COLO829 (cell line): Measurements from ENCODE around the gene RASL10A.

Source experiments
- DNase-seq: peaks from one replicate; pipeline ENCODE4 v3.0.0; 2012; ENCODE audit warnings: low spot score

RASL10A gene

DNA sequence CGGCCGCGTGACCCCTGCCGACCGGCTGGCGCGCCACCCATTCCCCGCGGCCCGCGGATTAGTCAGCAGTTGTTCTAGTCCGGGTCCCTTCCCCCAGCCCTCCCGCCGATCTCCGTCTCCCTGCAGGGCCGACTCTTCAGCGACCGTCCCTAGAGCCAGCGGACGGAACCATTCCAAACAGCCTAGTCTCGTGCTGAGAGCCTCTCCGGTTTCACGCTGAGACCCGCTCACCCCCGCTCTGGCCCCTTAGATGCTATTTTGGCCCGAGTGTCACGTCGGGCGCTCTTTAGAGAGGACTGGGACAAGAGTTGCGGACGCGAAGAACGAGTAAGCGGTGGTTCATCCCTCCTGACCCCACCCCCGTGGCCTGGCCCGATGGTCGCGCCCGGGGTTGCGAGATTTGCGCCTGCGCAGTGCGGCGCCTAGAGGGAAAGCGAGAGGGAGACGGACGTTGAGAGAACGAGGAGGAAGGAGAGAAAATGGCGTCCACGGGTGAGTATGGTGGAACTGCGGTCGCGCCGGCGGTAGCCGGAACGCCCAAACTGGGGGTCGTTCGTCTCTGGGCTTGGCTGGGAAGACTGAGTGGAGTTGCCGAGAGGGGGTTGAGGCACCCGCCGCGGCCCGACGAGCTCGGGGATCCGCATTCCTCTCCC lies 47.5 kb downstream of the RASL10A start, which contains the start of the genes EWSR1 and RHBDD3:
Gene EWSR1, plus strand, starts transcription at position 411 of the 653 bp plus-strand sequence. Its CDS starts 69 bp downstream, at position 480.
Gene RHBDD3, minus strand, starts transcription at position 124 of the 653 bp plus-strand sequence. CDS start 2,355 bp downstream, outside the sequence.
- DNase-seq: peak; percentile 99

DNA sequence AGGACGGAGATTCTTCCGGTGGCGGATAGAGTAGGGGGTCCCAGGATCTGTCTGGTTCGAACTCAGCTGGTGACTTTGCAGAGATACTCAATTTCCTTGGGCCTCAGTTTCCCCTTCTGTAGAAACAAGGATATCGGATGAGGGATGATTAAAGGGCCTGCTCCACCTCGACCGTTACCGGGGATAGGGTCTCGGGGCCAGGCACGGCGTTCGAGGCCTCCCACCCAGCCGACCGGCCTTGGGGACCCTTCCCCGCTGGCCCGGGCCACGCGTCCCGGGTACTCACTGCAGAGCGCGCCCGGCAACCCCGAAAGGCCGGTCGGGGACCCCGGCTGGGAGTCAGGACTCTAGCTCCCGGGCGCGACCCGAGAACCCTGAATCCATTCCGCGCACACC lies 48.0 kb downstream of the RASL10A start:
- DNase-seq: peak; percentile 22

DNA sequence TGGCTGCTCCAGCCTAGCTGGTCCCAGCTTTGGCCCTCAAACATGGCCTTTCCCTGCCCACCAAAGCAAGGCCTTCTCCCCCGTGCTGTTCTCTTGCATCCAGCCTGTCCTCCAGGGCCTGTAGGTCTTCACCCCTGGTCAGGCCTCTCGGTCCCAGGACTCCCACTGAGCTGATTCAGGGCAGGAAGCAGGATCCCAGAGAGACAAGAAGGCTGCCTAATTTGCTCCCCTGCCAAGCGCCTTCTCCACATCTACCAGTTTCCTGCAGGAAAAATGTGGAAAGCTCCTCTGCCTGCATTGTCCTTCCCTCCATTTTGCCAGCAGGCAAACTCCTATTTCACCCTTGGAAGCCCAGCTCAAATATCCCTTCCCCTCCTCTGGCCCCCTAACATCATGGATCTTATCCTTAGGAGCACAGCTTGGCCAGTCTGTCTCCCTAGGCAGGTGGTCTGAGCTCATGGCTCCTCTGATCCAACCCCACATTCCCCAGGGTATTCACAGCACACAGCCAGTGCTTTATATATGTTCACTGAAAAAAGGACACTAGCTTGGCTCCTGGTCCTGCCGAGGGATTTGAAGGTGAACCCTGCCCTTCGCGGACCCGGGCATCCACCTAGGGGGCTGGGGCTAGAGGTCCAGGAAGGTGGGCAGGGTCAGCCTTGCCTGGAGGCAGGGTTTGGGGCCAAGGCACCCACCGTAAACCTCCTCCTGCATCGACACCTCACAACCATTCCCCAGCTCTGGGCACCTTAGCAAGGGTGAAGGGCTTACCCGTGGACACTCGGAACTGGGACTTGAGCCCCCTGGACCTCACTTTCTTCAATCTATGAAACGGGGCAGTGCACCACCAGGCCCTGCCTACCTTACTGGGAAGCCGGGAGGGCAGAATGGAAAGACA lies 48.7 kb downstream of the RASL10A start:
- DNase-seq: peak; percentile 33

GRCh38 chr22:29265929-29266328 lies 49.6 kb downstream of the RASL10A start:
- DNase-seq: no peak

DNA sequence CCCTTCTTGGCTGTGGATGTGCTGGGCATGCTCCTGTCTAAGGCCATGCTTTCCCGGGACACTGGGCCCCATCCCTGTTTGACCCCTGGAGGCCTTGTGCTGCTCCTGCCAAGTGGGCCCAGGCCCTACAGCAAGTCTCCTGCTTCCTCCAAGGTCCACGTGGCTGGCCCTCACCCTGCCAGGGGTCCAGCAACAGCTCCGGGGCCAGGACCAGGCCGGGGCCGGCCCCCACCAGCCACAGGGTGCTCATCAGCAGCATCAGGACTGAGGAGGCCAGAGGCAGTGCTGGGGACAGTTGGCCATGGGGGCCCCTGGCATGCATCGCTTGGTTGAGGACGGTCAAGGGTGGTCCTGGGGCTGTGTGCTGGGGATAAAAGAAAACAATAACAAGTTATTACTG lies 50.2 kb downstream of the RASL10A start:
- DNase-seq: no peak

- no peak for DNase-seq
These were observed 51.7 kb downstream of the RASL10A start for GRCh38 chr22:29263791-29264276.
